ENCODE data around the gene GPR84. TPM values are rescaled to one million over a fixed set of nuclear protein-coding genes. Genes with fewer than 3 reads are reported as not detected.

Gene GPR84
- total and polyA plus RNA-seq, 2 experiments from 2014 or later, result not detected

DNA sequence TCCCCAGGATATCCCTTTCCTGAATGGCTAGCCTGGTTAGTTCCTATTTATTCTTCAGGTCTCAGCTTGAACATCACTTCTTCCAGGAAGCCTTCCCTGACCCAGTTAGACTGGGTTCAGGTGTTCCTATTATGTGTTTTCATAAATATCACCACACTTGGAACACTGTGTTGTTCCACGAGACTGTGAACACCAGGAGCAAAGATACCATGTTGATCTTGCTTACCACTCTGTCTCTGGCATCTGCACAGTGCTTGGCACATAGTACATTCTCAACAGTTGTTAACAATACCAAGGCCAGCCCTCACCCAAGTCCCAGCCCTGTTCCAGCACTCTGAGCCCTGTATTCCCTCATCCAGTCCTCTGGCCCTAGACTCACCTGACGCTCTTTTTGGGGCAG lies 33.9 kb upstream of the GPR84 start:
- H3K4me1 Mint-ChIP-seq, result peaks cover 14% of the 10 kb centered on the region
- H3K9me3 Mint-ChIP-seq, result no peaks in the 10 kb centered on the region
- 0 out of 2 replicates have a peak, but pooled peaks cover 5% of the 10 kb centered on the region for H3K36me3 ChIP-seq (ENCODE audit: insufficient read depth)
- no peak overlapping the region for H3K4me3 Mint-ChIP-seq
- H4K20me1 ChIP-seq (replicated peaks; ENCODE audit: insufficient read depth), result no peaks in the 10 kb centered on the region; the same call in 1 of the 2 replicates
- H3K27ac ChIP-seq (ENCODE audit: low read depth), result no peak overlapping the region
- no peaks in the 10 kb centered on the region for H3F3A ChIP-seq (replicated peaks; ENCODE audit: low read depth)
- no peaks in the 10 kb centered on the region for H3K79me2 ChIP-seq (replicated peaks; ENCODE audit: insufficient read depth)
- no peaks in the 10 kb centered on the region for H3K27me3 ChIP-seq (ENCODE audit: insufficient read depth)
- H3K4me2 ChIP-seq, result no peak overlapping the region
- TF ChIP-seq EZH2phosphoT487 (IDR thresholded peaks at IDR 0.05; ENCODE audit: unreplicated experiment) (no peak), JUNB (IDR thresholded peaks at IDR 0.05; ENCODE audit: unreplicated experiment) (no peak), POLR2AphosphoS5 (IDR thresholded peaks at IDR 0.05; ENCODE audit: low read depth) (no peak), EZH2 (IDR thresholded peaks at IDR 0.05; ENCODE audit: low read depth, unreplicated experiment) (no peak), CREB1 (CRISPR knock-in tag; IDR thresholded peaks at IDR 0.05; ENCODE audit: low read depth) (no peak), ZNF331 (CRISPR knock-in tag; IDR thresholded peaks at IDR 0.05; ENCODE audit: low read depth) (no peak), ZNF114 (CRISPR knock-in tag; IDR thresholded peaks at IDR 0.05) (no peak), STAT1 (IDR thresholded peaks at IDR 0.05; ENCODE audit: unreplicated experiment) (no peak), NANOG (IDR thresholded peaks at IDR 0.05; ENCODE audit: borderline replicate concordance) (no peak)
- TF ChIP-seq, protein P1, sequence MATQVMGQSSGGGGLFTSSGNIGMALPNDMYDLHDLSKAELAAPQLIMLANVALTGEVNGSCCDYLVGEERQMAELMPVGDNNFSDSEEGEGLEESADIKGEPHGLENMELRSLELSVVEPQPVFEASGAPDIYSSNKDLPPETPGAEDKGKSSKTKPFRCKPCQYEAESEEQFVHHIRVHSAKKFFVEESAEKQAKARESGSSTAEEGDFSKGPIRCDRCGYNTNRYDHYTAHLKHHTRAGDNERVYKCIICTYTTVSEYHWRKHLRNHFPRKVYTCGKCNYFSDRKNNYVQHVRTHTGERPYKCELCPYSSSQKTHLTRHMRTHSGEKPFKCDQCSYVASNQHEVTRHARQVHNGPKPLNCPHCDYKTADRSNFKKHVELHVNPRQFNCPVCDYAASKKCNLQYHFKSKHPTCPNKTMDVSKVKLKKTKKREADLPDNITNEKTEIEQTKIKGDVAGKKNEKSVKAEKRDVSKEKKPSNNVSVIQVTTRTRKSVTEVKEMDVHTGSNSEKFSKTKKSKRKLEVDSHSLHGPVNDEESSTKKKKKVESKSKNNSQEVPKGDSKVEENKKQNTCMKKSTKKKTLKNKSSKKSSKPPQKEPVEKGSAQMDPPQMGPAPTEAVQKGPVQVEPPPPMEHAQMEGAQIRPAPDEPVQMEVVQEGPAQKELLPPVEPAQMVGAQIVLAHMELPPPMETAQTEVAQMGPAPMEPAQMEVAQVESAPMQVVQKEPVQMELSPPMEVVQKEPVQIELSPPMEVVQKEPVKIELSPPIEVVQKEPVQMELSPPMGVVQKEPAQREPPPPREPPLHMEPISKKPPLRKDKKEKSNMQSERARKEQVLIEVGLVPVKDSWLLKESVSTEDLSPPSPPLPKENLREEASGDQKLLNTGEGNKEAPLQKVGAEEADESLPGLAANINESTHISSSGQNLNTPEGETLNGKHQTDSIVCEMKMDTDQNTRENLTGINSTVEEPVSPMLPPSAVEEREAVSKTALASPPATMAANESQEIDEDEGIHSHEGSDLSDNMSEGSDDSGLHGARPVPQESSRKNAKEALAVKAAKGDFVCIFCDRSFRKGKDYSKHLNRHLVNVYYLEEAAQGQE (IDR thresholded peaks at IDR 0.05; ENCODE audit: unreplicated experiment), result no peak
- TF ChIP-seq, protein P2, sequence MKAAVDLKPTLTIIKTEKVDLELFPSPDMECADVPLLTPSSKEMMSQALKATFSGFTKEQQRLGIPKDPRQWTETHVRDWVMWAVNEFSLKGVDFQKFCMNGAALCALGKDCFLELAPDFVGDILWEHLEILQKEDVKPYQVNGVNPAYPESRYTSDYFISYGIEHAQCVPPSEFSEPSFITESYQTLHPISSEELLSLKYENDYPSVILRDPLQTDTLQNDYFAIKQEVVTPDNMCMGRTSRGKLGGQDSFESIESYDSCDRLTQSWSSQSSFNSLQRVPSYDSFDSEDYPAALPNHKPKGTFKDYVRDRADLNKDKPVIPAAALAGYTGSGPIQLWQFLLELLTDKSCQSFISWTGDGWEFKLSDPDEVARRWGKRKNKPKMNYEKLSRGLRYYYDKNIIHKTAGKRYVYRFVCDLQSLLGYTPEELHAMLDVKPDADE (IDR thresholded peaks at IDR 0.05), result no peak
- TF ChIP-seq, protein P3, sequence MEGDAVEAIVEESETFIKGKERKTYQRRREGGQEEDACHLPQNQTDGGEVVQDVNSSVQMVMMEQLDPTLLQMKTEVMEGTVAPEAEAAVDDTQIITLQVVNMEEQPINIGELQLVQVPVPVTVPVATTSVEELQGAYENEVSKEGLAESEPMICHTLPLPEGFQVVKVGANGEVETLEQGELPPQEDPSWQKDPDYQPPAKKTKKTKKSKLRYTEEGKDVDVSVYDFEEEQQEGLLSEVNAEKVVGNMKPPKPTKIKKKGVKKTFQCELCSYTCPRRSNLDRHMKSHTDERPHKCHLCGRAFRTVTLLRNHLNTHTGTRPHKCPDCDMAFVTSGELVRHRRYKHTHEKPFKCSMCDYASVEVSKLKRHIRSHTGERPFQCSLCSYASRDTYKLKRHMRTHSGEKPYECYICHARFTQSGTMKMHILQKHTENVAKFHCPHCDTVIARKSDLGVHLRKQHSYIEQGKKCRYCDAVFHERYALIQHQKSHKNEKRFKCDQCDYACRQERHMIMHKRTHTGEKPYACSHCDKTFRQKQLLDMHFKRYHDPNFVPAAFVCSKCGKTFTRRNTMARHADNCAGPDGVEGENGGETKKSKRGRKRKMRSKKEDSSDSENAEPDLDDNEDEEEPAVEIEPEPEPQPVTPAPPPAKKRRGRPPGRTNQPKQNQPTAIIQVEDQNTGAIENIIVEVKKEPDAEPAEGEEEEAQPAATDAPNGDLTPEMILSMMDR (conservative IDR thresholded peaks at IDR 0.05; ENCODE audit: low read depth in 2 of 2), result no peak
- TF ChIP-seq, protein P4, sequence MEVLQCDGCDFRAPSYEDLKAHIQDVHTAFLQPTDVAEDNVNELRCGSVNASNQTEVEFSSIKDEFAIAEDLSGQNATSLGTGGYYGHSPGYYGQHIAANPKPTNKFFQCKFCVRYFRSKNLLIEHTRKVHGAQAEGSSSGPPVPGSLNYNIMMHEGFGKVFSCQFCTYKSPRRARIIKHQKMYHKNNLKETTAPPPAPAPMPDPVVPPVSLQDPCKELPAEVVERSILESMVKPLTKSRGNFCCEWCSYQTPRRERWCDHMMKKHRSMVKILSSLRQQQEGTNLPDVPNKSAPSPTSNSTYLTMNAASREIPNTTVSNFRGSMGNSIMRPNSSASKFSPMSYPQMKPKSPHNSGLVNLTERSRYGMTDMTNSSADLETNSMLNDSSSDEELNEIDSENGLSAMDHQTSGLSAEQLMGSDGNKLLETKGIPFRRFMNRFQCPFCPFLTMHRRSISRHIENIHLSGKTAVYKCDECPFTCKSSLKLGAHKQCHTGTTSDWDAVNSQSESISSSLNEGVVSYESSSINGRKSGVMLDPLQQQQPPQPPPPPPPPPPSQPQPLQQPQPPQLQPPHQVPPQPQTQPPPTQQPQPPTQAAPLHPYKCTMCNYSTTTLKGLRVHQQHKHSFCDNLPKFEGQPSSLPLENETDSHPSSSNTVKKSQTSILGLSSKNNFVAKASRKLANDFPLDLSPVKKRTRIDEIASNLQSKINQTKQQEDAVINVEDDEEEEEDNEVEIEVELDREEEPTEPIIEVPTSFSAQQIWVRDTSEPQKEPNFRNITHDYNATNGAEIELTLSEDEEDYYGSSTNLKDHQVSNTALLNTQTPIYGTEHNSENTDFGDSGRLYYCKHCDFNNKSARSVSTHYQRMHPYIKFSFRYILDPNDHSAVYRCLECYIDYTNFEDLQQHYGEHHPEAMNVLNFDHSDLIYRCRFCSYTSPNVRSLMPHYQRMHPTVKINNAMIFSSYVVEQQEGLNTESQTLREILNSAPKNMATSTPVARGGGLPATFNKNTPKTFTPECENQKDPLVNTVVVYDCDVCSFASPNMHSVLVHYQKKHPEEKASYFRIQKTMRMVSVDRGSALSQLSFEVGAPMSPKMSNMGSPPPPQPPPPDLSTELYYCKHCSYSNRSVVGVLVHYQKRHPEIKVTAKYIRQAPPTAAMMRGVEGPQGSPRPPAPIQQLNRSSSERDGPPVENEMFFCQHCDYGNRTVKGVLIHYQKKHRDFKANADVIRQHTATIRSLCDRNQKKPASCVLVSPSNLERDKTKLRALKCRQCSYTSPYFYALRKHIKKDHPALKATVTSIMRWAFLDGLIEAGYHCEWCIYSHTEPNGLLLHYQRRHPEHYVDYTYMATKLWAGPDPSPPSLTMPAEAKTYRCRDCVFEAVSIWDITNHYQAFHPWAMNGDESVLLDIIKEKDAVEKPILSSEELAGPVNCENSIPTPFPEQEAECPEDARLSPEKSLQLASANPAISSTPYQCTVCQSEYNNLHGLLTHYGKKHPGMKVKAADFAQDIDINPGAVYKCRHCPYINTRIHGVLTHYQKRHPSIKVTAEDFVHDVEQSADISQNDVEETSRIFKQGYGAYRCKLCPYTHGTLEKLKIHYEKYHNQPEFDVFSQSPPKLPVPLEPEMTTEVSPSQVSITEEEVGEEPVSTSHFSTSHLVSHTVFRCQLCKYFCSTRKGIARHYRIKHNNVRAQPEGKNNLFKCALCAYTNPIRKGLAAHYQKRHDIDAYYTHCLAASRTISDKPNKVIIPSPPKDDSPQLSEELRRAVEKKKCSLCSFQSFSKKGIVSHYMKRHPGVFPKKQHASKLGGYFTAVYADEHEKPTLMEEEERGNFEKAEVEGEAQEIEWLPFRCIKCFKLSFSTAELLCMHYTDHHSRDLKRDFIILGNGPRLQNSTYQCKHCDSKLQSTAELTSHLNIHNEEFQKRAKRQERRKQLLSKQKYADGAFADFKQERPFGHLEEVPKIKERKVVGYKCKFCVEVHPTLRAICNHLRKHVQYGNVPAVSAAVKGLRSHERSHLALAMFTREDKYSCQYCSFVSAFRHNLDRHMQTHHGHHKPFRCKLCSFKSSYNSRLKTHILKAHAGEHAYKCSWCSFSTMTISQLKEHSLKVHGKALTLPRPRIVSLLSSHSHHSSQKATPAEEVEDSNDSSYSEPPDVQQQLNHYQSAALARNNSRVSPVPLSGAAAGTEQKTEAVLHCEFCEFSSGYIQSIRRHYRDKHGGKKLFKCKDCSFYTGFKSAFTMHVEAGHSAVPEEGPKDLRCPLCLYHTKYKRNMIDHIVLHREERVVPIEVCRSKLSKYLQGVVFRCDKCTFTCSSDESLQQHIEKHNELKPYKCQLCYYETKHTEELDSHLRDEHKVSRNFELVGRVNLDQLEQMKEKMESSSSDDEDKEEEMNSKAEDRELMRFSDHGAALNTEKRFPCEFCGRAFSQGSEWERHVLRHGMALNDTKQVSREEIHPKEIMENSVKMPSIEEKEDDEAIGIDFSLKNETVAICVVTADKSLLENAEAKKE (CRISPR knock-in tag; IDR thresholded peaks at IDR 0.05), result no peak
- no peak overlapping the region for H3K4me3 ChIP-seq
- no peak overlapping the region for H3K27ac Mint-ChIP-seq
- ATAC-seq (no peak), DNase-seq (ENCODE audit: low spot score) (no peak)
- H3K9me2 ChIP-seq (ENCODE audit: insufficient read depth), result 0 out of 2 replicates have a peak, but pooled peaks cover 3% of the 10 kb centered on the region
- H3K27me3 Mint-ChIP-seq (ENCODE audit: insufficient read depth, low read depth, poor library complexity), result peaks cover 8% of the 10 kb centered on the region
- H3K4me1 ChIP-seq (ENCODE audit: insufficient read depth), result peaks cover 8% of the 10 kb centered on the region
- H2AFZ ChIP-seq, result no peak overlapping the region
- peaks cover 61% of the 10 kb centered on the region for H3K36me3 Mint-ChIP-seq (ENCODE audit: low read depth)
